ENCODE results near the gene TIMP1.
A peak's percentile ranks its signal among the peaks of the same experiment; 100 is the strongest.

Gene TIMP1

GRCh38 chrX:47583240-47583861 is 1.1 kb downstream of the TIMP1 start:
- no peak overlapping the region for H3K9ac ChIP-seq
- H4K20me1 ChIP-seq = peaks cover 10% of the 10 kb centered on the region; the same call in 1 of the 2 replicates
- H3K4me1 ChIP-seq = peaks cover 44% of the 10 kb centered on the region
- H3K27me3 ChIP-seq = peaks cover 35% of the 10 kb centered on the region
- no peaks in the 10 kb centered on the region for H3K9me3 ChIP-seq
- peak overlapping the region; percentile 76 for H3K4me2 ChIP-seq
- peaks cover 12% of the 10 kb centered on the region for H3K36me3 ChIP-seq
- no peak overlapping the region for H3K4me3 ChIP-seq
- TF ChIP-seq Cebpa-rat (IDR thresholded peaks at IDR 0.05) = no peak
- no peak overlapping the region for H3K27ac ChIP-seq

- peaks cover 12% of the 10 kb centered on the region for H3K36me3 ChIP-seq
- peaks cover 31% of the 10 kb centered on the region for H3K27me3 ChIP-seq
- no peak overlapping the region for H3K4me2 ChIP-seq
- peaks cover 32% of the 10 kb centered on the region for H3K4me1 ChIP-seq
- H3K9me3 ChIP-seq = no peaks in the 10 kb centered on the region
- no peak overlapping the region for H3K9ac ChIP-seq
- peaks cover 10% of the 10 kb centered on the region; the same call in 1 of the 2 replicates for H4K20me1 ChIP-seq
- no peak overlapping the region for H3K4me3 ChIP-seq
- H3K27ac ChIP-seq = no peak overlapping the region
- TF ChIP-seq Cebpa-rat (IDR thresholded peaks at IDR 0.05) = no peak
Observed at GRCh38 chrX:47584714-47585113, 2.5 kb downstream of the TIMP1 start.

- Histone ChIP-seq H3K4me1 (peaks cover 36% of the 10 kb centered on the region), H3K36me3 (peaks cover 12% of the 10 kb centered on the region), H3K9ac (no peak overlapping the region), H3K9me3 (no peaks in the 10 kb centered on the region), H3K4me2 (no peak overlapping the region), H3K27me3 (peaks cover 35% of the 10 kb centered on the region), H3K27ac (no peak overlapping the region), H3K4me3 (no peak overlapping the region), H4K20me1 (peaks cover 10% of the 10 kb centered on the region; the same call in 1 of the 2 replicates)
- TF ChIP-seq Cebpa-rat (IDR thresholded peaks at IDR 0.05) = no peak
Observed at GRCh38 chrX:47585273-47585672, 3.0 kb downstream of the TIMP1 start.

- no peak overlapping the region for H3K9ac ChIP-seq
- H3K4me2 ChIP-seq = no peak overlapping the region
- H3K27me3 ChIP-seq = peaks cover 42% of the 10 kb centered on the region
- H3K4me3 ChIP-seq = no peak overlapping the region
- peaks cover 10% of the 10 kb centered on the region; the same call in 1 of the 2 replicates for H4K20me1 ChIP-seq
- peaks cover 12% of the 10 kb centered on the region for H3K36me3 ChIP-seq
- H3K4me1 ChIP-seq = peaks cover 43% of the 10 kb centered on the region
- no peak overlapping the region for H3K27ac ChIP-seq
- H3K9me3 ChIP-seq = no peaks in the 10 kb centered on the region
- TF ChIP-seq Cebpa-rat (IDR thresholded peaks at IDR 0.05) = no peak
Observed at GRCh38 chrX:47586043-47586787, 4.0 kb downstream of the TIMP1 start.

GRCh38 chrX:47587091-47587891 is 5.1 kb downstream of the TIMP1 start:
- Histone ChIP-seq H3K36me3 (peaks cover 12% of the 10 kb centered on the region), H3K4me1 (peaks cover 35% of the 10 kb centered on the region), H3K9me3 (no peaks in the 10 kb centered on the region), H3K9ac (no peak overlapping the region), H3K4me3 (no peak overlapping the region), H3K27ac (no peak overlapping the region), H4K20me1 (peaks cover 10% of the 10 kb centered on the region; the same call in 1 of the 2 replicates), H3K4me2 (no peak overlapping the region), H3K27me3 (peaks cover 43% of the 10 kb centered on the region)
- TF ChIP-seq Cebpa-rat (IDR thresholded peaks at IDR 0.05) = no peak

GRCh38 chrX:47587906-47588735 is 5.9 kb downstream of the TIMP1 start:
- H3K27me3 ChIP-seq = peaks cover 43% of the 10 kb centered on the region
- no peak overlapping the region for H3K4me3 ChIP-seq
- peaks cover 10% of the 10 kb centered on the region; the same call in 1 of the 2 replicates for H4K20me1 ChIP-seq
- H3K4me1 ChIP-seq = peaks cover 26% of the 10 kb centered on the region
- peaks cover 12% of the 10 kb centered on the region for H3K36me3 ChIP-seq
- no peak for TF ChIP-seq Cebpa-rat (IDR thresholded peaks at IDR 0.05)
- H3K27ac ChIP-seq = no peak overlapping the region
- H3K9ac ChIP-seq = no peak overlapping the region
- no peaks in the 10 kb centered on the region for H3K9me3 ChIP-seq
- no peak overlapping the region for H3K4me2 ChIP-seq

GRCh38 chrX:47590984-47591383 is 8.7 kb downstream of the TIMP1 start:
- H3K4me3 ChIP-seq = no peak overlapping the region
- peaks cover 16% of the 10 kb centered on the region for H3K4me1 ChIP-seq
- H3K9me3 ChIP-seq = peaks cover 4% of the 10 kb centered on the region
- peak overlapping the region; percentile 42; the same call in 1 of the 2 replicates for H3K4me2 ChIP-seq
- H4K20me1 ChIP-seq = peaks cover 7% of the 10 kb centered on the region; the same call in 1 of the 2 replicates
- no peak for TF ChIP-seq Cebpa-rat (IDR thresholded peaks at IDR 0.05)
- no peak overlapping the region for H3K9ac ChIP-seq
- H3K27me3 ChIP-seq = peaks cover 49% of the 10 kb centered on the region
- H3K27ac ChIP-seq = no peak overlapping the region
- H3K36me3 ChIP-seq = no peaks in the 10 kb centered on the region

- H3K9me3 ChIP-seq = peaks cover 27% of the 10 kb centered on the region
- no peak overlapping the region for H3K4me2 ChIP-seq
- no peak overlapping the region for H3K27ac ChIP-seq
- H3K9ac ChIP-seq = no peak overlapping the region
- H3K4me3 ChIP-seq = no peak overlapping the region
- peaks cover 11% of the 10 kb centered on the region for H3K4me1 ChIP-seq
- no peaks in the 10 kb centered on the region for H3K36me3 ChIP-seq
- no peaks in the 10 kb centered on the region for H4K20me1 ChIP-seq
- H3K27me3 ChIP-seq = peaks cover 37% of the 10 kb centered on the region
- TF ChIP-seq Cebpa-rat (IDR thresholded peaks at IDR 0.05) = no peak
Observed at GRCh38 chrX:47593522-47593921, 11.3 kb downstream of the TIMP1 start.

- H3K9me3 ChIP-seq = peaks cover 46% of the 10 kb centered on the region
- H3K27ac ChIP-seq = no peak overlapping the region
- H4K20me1 ChIP-seq = no peaks in the 10 kb centered on the region
- no peak overlapping the region for H3K9ac ChIP-seq
- no peak for TF ChIP-seq Cebpa-rat (IDR thresholded peaks at IDR 0.05)
- H3K36me3 ChIP-seq = no peaks in the 10 kb centered on the region
- H3K4me3 ChIP-seq = no peak overlapping the region
- peaks cover 27% of the 10 kb centered on the region for H3K27me3 ChIP-seq
- no peak overlapping the region for H3K4me2 ChIP-seq
- peaks cover 2% of the 10 kb centered on the region for H3K4me1 ChIP-seq
Observed at GRCh38 chrX:47595716-47596251, 13.5 kb downstream of the TIMP1 start.
